ENCODE data around the gene CACNA1E.

DNA sequence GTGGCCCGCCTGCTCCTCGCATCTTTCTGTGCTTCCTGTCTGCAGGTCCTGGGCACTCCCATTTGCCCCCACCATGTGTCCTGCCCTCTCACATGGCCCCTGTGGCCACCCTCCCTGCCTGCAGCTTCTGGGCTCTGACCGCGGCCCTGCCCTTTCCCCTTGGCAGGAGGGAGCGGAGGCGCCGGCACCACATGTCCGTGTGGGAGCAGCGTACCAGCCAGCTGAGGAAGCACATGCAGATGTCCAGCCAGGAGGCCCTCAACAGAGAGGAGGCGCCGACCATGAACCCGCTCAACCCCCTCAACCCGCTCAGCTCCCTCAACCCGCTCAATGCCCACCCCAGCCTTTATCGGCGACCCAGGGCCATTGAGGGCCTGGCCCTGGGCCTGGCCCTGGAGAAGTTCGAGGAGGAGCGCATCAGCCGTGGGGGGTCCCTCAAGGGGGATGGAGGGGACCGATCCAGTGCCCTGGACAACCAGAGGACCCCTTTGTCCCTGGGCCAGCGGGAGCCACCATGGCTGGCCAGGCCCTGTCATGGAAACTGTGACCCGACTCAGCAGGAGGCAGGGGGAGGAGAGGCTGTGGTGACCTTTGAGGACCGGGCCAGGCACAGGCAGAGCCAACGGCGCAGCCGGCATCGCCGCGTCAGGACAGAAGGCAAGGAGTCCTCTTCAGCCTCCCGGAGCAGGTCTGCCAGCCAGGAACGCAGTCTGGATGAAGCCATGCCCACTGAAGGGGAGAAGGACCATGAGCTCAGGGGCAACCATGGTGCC is 249.1 kb downstream of the CACNA1E start:
- TF ChIP-seq, protein P1, sequence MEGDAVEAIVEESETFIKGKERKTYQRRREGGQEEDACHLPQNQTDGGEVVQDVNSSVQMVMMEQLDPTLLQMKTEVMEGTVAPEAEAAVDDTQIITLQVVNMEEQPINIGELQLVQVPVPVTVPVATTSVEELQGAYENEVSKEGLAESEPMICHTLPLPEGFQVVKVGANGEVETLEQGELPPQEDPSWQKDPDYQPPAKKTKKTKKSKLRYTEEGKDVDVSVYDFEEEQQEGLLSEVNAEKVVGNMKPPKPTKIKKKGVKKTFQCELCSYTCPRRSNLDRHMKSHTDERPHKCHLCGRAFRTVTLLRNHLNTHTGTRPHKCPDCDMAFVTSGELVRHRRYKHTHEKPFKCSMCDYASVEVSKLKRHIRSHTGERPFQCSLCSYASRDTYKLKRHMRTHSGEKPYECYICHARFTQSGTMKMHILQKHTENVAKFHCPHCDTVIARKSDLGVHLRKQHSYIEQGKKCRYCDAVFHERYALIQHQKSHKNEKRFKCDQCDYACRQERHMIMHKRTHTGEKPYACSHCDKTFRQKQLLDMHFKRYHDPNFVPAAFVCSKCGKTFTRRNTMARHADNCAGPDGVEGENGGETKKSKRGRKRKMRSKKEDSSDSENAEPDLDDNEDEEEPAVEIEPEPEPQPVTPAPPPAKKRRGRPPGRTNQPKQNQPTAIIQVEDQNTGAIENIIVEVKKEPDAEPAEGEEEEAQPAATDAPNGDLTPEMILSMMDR (IDR thresholded peaks at IDR 0.05): no peak
- no peak for TF ChIP-seq POLR2A (IDR thresholded peaks at IDR 0.05)
